Measurements from ENCODE around the gene MSMB. TPM values are rescaled to one million over a fixed set of nuclear protein-coding genes. Genes with fewer than 3 reads are reported as not detected.

MSMB gene
- total and polyA plus RNA-seq, 7 experiments from 2014 or later: not detected

DNA sequence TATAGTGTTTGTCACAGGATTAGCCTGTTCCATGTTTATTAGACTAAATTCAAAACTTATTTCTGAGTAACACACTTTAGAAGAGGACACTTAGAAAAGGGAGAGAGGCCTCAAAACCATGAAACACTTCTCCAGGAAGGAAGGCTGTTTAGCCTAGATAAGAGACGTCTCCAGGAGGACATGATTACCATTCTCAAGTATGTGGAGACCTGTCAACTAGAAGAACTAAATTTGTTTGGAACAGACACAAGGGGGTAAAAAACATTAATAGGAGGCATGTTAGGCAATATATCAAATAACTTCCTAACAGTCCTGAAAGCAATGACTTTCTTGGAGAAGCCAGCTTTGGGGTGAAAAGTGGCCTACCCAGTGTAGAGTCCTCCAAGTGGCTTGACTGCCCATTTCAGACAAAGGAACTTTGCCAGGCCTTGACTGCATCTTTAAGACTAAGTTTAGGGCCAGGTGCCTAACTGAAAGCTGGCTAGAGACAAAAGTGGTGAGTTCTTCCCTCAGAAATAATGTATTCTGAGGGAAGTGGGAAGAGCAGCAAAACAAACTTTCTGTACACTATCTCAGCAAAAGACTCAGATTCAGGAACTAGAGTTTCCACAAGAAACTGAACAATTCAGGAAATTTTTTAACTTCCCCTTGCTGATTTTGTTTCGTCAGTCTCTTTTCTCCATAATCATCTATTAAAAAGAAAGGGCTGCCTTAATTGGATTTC lies 27.5 kb downstream of the MSMB start:
- ATAC-seq (no peak), DNase-seq (no peak)
- peak overlapping the region; percentile 32 for H3K27ac ChIP-seq (ENCODE audit: low read depth, low read length)
- Mint-ChIP-seq H3K4me3 (peak overlapping the region in 4 of 10 donors; percentile 5 to 95 (median 22)), H3K27ac (peak overlapping the region in 8 of 9 donors; percentile 17 to 94 (median 79)), H3K27me3 (no peaks in the 10 kb centered on the region), H3K36me3 (peaks cover 0 to 22% (median 11%) of the 10 kb centered on the region in 5 donors), H3K9me3 (no peaks in the 10 kb centered on the region), H3K4me1 (peaks cover 36 to 74% (median 69%) of the 10 kb centered on the region in 7 donors)
- H3K36me3 ChIP-seq (ENCODE audit: control insufficient read depth in 2 of 3, insufficient read depth in 3 of 3, low read length in 3 of 3): peaks cover 9 to 25% (median 12%) of the 10 kb centered on the region in 3 experiments
- H3K9me3 ChIP-seq (ENCODE audit: control insufficient read depth in 2 of 3, low read length in 3 of 3): no peaks in the 10 kb centered on the region
- no peak overlapping the region for H3K4me3 ChIP-seq (ENCODE audit: low read length)
- peaks cover 18 to 21% of the 10 kb centered on the region in 2 donors for H3K4me1 ChIP-seq (ENCODE audit: control insufficient read depth in 2 of 2, insufficient read depth in 2 of 2, low read length in 2 of 2)
- ChIA-PET POLR2A (interaction anchor here (1.2 kb wide), 1 partner anchor 14 kb away, joined by 3 read pairs; no protein-coding TSS in a partner anchor), CTCF (interaction anchor here (0.5 to 3.2 kb wide), 4 partner anchors 11 to 68 kb away, joined by 3 to 16 read pairs (median 5); no protein-coding TSS in a partner anchor)
- H3K27me3 ChIP-seq (ENCODE audit: control insufficient read depth in 2 of 2, insufficient read depth in 2 of 2, low read length in 2 of 2): no peaks in the 10 kb centered on the region
- intact Hi-C loops (cut with micrococcal nuclease): no loop called here

DNA sequence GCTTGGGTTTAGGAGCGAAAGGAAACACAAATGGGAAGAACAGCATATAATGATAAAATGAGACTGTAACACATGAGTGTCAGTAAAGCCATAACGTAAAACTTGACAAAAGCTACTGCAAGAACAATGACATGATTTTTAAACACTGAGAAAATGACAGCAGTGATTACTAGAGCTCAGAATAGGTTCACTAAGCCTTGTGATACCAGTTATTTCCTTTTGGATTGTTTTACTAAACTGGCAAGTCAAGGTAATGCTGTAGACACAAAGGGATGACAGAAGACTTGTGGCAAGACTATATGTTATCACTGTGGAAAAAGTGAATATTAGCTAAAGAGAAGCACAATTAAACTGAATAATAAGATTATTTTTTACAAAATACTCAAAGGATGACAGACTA lies 28.3 kb downstream of the MSMB start:
- Histone ChIP-seq H3K27me3 (ENCODE audit: control insufficient read depth in 2 of 2, insufficient read depth in 2 of 2, low read length in 2 of 2) (no peaks in the 10 kb centered on the region), H3K4me3 (ENCODE audit: low read length) (no peak overlapping the region), H3K36me3 (ENCODE audit: control insufficient read depth in 2 of 3, insufficient read depth in 3 of 3, low read length in 3 of 3) (peaks cover 12 to 34% (median 21%) of the 10 kb centered on the region in 3 experiments), H3K27ac (ENCODE audit: low read depth, low read length) (no peak overlapping the region), H3K4me1 (ENCODE audit: control insufficient read depth in 2 of 2, insufficient read depth in 2 of 2, low read length in 2 of 2) (peaks cover 16 to 20% of the 10 kb centered on the region in 2 donors), H3K9me3 (ENCODE audit: control insufficient read depth in 2 of 3, low read length in 3 of 3) (no peaks in the 10 kb centered on the region)
- CTCF ChIA-PET: interaction anchor here (0.5 to 0.7 kb wide), 2 partner anchors 11 to 28 kb away, joined by 3 to 6 read pairs; no protein-coding TSS in a partner anchor
- H3K27ac Mint-ChIP-seq: peak overlapping the region in 6 of 9 donors; percentile 33 to 89 (median 59)
- POLR2A ChIA-PET: interaction anchor here (0.8 to 1.2 kb wide), 3 partner anchors 9 to 14 kb away, joined by 3 read pairs; no protein-coding TSS in a partner anchor
- ATAC-seq (no peak), DNase-seq (no peak)
- H3K4me1 Mint-ChIP-seq: peaks cover 33 to 68% (median 61%) of the 10 kb centered on the region in 7 donors
- intact Hi-C loops (cut with micrococcal nuclease): no loop called here
- H3K4me3 Mint-ChIP-seq: peak overlapping the region in 1 of 10 donors; percentile 95
- H3K27me3 Mint-ChIP-seq: no peaks in the 10 kb centered on the region
- no peaks in the 10 kb centered on the region for H3K9me3 Mint-ChIP-seq
- peaks cover 0 to 24% (median 11%) of the 10 kb centered on the region in 5 donors for H3K36me3 Mint-ChIP-seq

DNA sequence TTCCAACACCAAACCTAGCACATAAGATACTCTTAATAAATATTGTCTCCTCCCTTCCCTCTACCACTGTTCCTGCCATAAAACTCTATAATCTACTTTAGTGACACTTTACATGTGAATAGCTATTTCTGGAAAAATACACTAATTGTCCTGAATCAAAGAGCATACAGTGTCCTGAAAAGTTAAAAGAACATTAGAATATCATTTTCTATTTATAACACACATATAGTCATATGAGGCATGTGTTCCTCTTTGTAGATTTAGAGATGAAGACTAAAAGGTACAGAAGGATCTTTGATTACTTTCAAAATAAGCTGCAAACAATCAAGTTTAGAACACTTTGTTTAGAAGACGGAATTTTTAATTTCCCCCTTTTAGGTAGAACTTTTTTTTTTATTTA lies 29.3 kb downstream of the MSMB start:
- Histone ChIP-seq H3K27ac (ENCODE audit: low read depth, low read length) (no peak overlapping the region), H3K4me3 (ENCODE audit: low read length) (no peak overlapping the region), H3K27me3 (ENCODE audit: control insufficient read depth in 2 of 2, insufficient read depth in 2 of 2, low read length in 2 of 2) (no peaks in the 10 kb centered on the region), H3K4me1 (ENCODE audit: control insufficient read depth in 2 of 2, insufficient read depth in 2 of 2, low read length in 2 of 2) (peaks cover 16 to 20% of the 10 kb centered on the region in 2 donors), H3K9me3 (ENCODE audit: control insufficient read depth in 2 of 3, low read length in 3 of 3) (no peaks in the 10 kb centered on the region), H3K36me3 (ENCODE audit: control insufficient read depth in 2 of 3, insufficient read depth in 3 of 3, low read length in 3 of 3) (peaks cover 13 to 41% (median 30%) of the 10 kb centered on the region in 3 experiments)
- no peaks in the 10 kb centered on the region for H3K27me3 Mint-ChIP-seq
- ATAC-seq: no peak
- no peaks in the 10 kb centered on the region for H3K9me3 Mint-ChIP-seq
- peak overlapping the region in 7 of 9 donors; percentile 17 to 89 (median 61) for H3K27ac Mint-ChIP-seq
- intact Hi-C loops (cut with micrococcal nuclease): no loop called here
- H3K36me3 Mint-ChIP-seq: peaks cover 3 to 25% (median 14%) of the 10 kb centered on the region in 5 donors
- no peak for DNase-seq
- no peak overlapping the region for H3K4me3 Mint-ChIP-seq
- POLR2A ChIA-PET: interaction anchor here (1.0 kb wide), 1 partner anchor 9 kb away, joined by 3 read pairs; no protein-coding TSS in a partner anchor
- peaks cover 29 to 59% (median 51%) of the 10 kb centered on the region in 7 donors for H3K4me1 Mint-ChIP-seq
- CTCF ChIA-PET: interaction anchor here (0.7 to 1.4 kb wide), 2 partner anchors 10 to 11 kb away, joined by 3 read pairs; no protein-coding TSS in a partner anchor

DNA sequence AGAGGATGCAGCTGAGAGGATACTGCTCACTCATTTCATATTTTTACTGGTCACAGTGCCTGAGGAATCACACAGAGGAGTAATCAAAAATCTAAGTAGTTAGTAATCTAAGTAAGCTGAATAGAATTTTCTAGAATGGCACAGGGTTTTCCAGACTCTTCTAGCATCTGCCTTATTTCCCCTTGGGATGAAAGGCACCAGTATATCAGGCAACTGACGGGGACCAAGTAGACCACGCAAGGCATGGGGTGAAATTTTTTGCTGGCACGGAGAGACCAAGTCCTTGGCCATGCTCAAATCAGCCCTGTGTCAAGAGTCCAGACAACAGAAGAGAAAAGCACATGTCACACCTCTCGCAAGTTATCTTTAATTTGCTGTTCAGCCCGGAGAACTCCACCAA lies 29.9 kb downstream of the MSMB start:
- POLR2A ChIA-PET: no interaction called here
- peaks cover 13 to 45% (median 34%) of the 10 kb centered on the region in 3 experiments for H3K36me3 ChIP-seq (ENCODE audit: control insufficient read depth in 2 of 3, insufficient read depth in 3 of 3, low read length in 3 of 3)
- H3K4me1 ChIP-seq (ENCODE audit: control insufficient read depth in 2 of 2, insufficient read depth in 2 of 2, low read length in 2 of 2): peaks cover 12 to 20% of the 10 kb centered on the region in 2 donors
- H3K27ac ChIP-seq (ENCODE audit: low read depth, low read length): no peak overlapping the region
- no peaks in the 10 kb centered on the region for H3K9me3 ChIP-seq (ENCODE audit: control insufficient read depth in 2 of 3, low read length in 3 of 3)
- ATAC-seq (no peak), DNase-seq (no peak)
- Mint-ChIP-seq H3K9me3 (no peaks in the 10 kb centered on the region), H3K4me1 (peaks cover 26 to 53% (median 45%) of the 10 kb centered on the region in 7 donors), H3K27ac (peak overlapping the region in 6 of 9 donors; percentile 12 to 89 (median 62)), H3K27me3 (no peaks in the 10 kb centered on the region), H3K36me3 (peaks cover 3 to 25% (median 14%) of the 10 kb centered on the region in 5 donors), H3K4me3 (no peak overlapping the region)
- CTCF ChIA-PET: interaction anchor here (1.4 kb wide), 1 partner anchor 10 kb away, joined by 3 read pairs; no protein-coding TSS in a partner anchor
- H3K27me3 ChIP-seq (ENCODE audit: control insufficient read depth in 2 of 2, insufficient read depth in 2 of 2, low read length in 2 of 2): no peaks in the 10 kb centered on the region
- intact Hi-C loops (cut with micrococcal nuclease): no loop called here
- H3K4me3 ChIP-seq (ENCODE audit: low read length): no peak overlapping the region

DNA sequence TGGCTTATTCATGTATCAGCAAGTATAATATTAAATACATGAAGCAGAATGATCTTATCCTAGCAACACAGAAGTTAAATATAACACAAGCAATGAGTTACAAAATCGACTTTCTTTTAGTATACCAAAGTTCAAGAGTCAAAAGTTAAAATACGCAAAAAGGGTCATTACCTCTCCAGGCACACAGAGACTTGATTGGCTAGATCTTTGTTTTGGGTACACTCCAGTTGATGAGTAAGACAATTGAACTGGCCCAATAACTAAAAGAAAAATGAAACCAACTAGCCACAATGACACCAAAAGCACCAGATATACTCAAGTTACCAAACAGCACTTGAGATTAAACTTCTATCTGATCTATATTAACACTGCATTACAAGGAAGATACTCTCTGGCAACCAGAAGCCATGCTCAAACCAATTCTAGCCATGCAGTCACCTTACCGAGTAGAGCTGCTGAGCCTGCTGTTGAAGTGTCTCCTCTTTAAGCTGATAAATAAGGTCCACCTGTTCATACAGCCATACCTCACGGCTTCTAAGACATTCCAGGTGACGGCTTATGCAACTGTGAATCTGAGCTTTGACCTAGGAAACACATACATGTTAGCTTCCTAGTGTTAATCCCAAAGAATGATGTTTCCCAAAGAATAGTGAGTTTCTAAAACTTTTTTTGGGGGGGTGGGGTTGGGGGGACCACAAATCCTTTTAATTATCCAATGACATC lies 31.2 kb downstream of the MSMB start:
- Histone ChIP-seq H3K9me3 (ENCODE audit: control insufficient read depth in 2 of 3, low read length in 3 of 3) (no peaks in the 10 kb centered on the region), H3K27me3 (ENCODE audit: control insufficient read depth in 2 of 2, insufficient read depth in 2 of 2, low read length in 2 of 2) (no peaks in the 10 kb centered on the region), H3K36me3 (ENCODE audit: control insufficient read depth in 2 of 3, insufficient read depth in 3 of 3, low read length in 3 of 3) (peaks cover 16 to 58% (median 44%) of the 10 kb centered on the region in 3 experiments), H3K27ac (ENCODE audit: low read depth, low read length) (no peak overlapping the region), H3K4me1 (ENCODE audit: control insufficient read depth in 2 of 2, insufficient read depth in 2 of 2, low read length in 2 of 2) (peaks cover 11 to 13% of the 10 kb centered on the region in 2 donors), H3K4me3 (ENCODE audit: low read length) (no peak overlapping the region)
- H3K36me3 Mint-ChIP-seq: peaks cover 9 to 35% (median 14%) of the 10 kb centered on the region in 5 donors
- ChIA-PET POLR2A (no interaction called here), CTCF (no interaction called here)
- intact Hi-C loops (cut with micrococcal nuclease): no loop called here
- H3K27ac Mint-ChIP-seq: peak overlapping the region in 4 of 9 donors; percentile 5 to 89 (median 60)
- H3K4me3 Mint-ChIP-seq: no peak overlapping the region
- H3K9me3 Mint-ChIP-seq: peaks cover 0 to 1% (median 0%) of the 10 kb centered on the region in 11 donors
- no peaks in the 10 kb centered on the region for H3K27me3 Mint-ChIP-seq
- peaks cover 20 to 39% (median 32%) of the 10 kb centered on the region in 7 donors for H3K4me1 Mint-ChIP-seq
- DNase-seq: no peak
- no peak for ATAC-seq

DNA sequence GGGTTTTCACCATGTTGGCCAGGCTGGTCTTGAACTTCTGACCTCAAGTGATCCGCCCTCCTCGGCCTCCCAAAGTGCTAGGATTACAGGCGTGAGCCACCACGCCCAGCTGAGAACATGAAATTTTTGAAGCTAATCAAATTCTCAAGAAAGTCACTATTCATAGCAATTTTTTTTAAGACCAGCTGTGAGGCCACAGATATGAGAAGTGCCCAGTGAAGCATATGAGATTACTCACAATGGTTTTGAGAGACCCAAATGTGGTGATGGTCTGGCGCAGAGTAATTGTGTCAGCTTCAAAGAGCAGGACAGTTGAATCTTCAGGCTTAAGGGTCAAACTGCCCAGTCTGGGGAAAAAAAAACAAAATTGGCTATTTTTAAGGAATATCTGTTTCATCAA lies 31.9 kb downstream of the MSMB start:
- no peaks in the 10 kb centered on the region for H3K9me3 ChIP-seq (ENCODE audit: control insufficient read depth in 2 of 3, low read length in 3 of 3)
- Mint-ChIP-seq H3K27ac (peak overlapping the region in 3 of 9 donors; percentile 44 to 89 (median 65)), H3K27me3 (no peaks in the 10 kb centered on the region), H3K36me3 (peaks cover 9 to 41% (median 19%) of the 10 kb centered on the region in 5 donors), H3K4me1 (peaks cover 14 to 33% (median 25%) of the 10 kb centered on the region in 7 donors), H3K4me3 (no peak overlapping the region), H3K9me3 (peaks cover 0 to 1% (median 0%) of the 10 kb centered on the region in 11 donors)
- H3K27ac ChIP-seq (ENCODE audit: low read depth, low read length): no peak overlapping the region
- POLR2A ChIA-PET: no interaction called here
- DNase-seq (no peak), ATAC-seq (no peak)
- no peaks in the 10 kb centered on the region for H3K27me3 ChIP-seq (ENCODE audit: control insufficient read depth in 2 of 2, insufficient read depth in 2 of 2, low read length in 2 of 2)
- intact Hi-C loops (cut with micrococcal nuclease): no loop called here
- no peak overlapping the region for H3K4me3 ChIP-seq (ENCODE audit: low read length)
- peaks cover 16 to 64% (median 49%) of the 10 kb centered on the region in 3 experiments for H3K36me3 ChIP-seq (ENCODE audit: control insufficient read depth in 2 of 3, insufficient read depth in 3 of 3, low read length in 3 of 3)
- peaks cover 7 to 9% of the 10 kb centered on the region in 2 donors for H3K4me1 ChIP-seq (ENCODE audit: control insufficient read depth in 2 of 2, insufficient read depth in 2 of 2, low read length in 2 of 2)
- CTCF ChIA-PET: no interaction called here
